Measurements from ENCODE around the gene CALN1. TPM values are rescaled to one million over a fixed set of nuclear protein-coding genes. Genes with fewer than 3 reads are reported as not detected.

CALN1 gene
- total RNA-seq, 1 experiment from 2014 or later: not detected

- BruUV-seq (replicated peaks): no TSS peak
- ChIA-PET CTCF (no interaction called here), POLR2A (interaction anchor here (0.6 kb wide), 1 partner anchor 931 kb away, joined by 6 read pairs; no protein-coding TSS in a partner anchor)
- intact Hi-C loops (cut with micrococcal nuclease; ENCODE audit: unreplicated experiment): no loop called here
- Mint-ChIP-seq H3K36me3 (ENCODE audit: insufficient read depth, unreplicated experiment) (no peaks in the 10 kb centered on the region), H3K4me1 (ENCODE audit: low read depth, unreplicated experiment) (peaks cover 7% of the 10 kb centered on the region), H3K27ac (ENCODE audit: unreplicated experiment) (no peak overlapping the region), H3K27me3 (ENCODE audit: insufficient read depth, unreplicated experiment) (peaks cover 4% of the 10 kb centered on the region), H3K4me3 (ENCODE audit: unreplicated experiment) (no peak overlapping the region), H3K9me3 (ENCODE audit: unreplicated experiment) (peaks cover 8% of the 10 kb centered on the region)
- no peaks in the 10 kb centered on the region for H3K4me1 ChIP-seq
- DNase-seq: no peak
- no peaks in the 10 kb centered on the region for H3K36me3 ChIP-seq (ENCODE audit: control insufficient read depth, insufficient read depth, low read length)
- H3K4me3 ChIP-seq (ENCODE audit: low read depth, low read length): no peak overlapping the region
- no peaks in the 10 kb centered on the region for H3K27me3 ChIP-seq (replicated peaks; ENCODE audit: control insufficient read depth, insufficient read depth, low read length)
- H3K9me3 ChIP-seq: no peaks in the 10 kb centered on the region
- no peak for TF ChIP-seq CTCF (IDR thresholded peaks at IDR 0.05; ENCODE audit: insufficient read depth in 1 of 2, low read depth in 1 of 2, low read length in 1 of 2, severe bottlenecking in 1 of 2, unreplicated experiment in 1 of 2)
These were observed 6.3 kb downstream of the CALN1 start for GRCh38 chr7:72405871-72406270.

GRCh38 chr7:72405418-72405817 lies 6.7 kb downstream of the CALN1 start:
- TF ChIP-seq CTCF (IDR thresholded peaks at IDR 0.05; ENCODE audit: insufficient read depth in 1 of 2, low read depth in 1 of 2, low read length in 1 of 2, severe bottlenecking in 1 of 2, unreplicated experiment in 1 of 2): no peak
- no peak for DNase-seq
- ChIA-PET POLR2A (interaction anchor here (0.6 kb wide), 1 partner anchor 931 kb away, joined by 6 read pairs; no protein-coding TSS in a partner anchor), CTCF (no interaction called here)
- Histone ChIP-seq H3K9me3 (no peaks in the 10 kb centered on the region), H3K4me3 (ENCODE audit: low read depth, low read length) (no peak overlapping the region), H3K4me1 (no peaks in the 10 kb centered on the region), H3K27me3 (replicated peaks; ENCODE audit: control insufficient read depth, insufficient read depth, low read length) (no peaks in the 10 kb centered on the region), H3K36me3 (ENCODE audit: control insufficient read depth, insufficient read depth, low read length) (no peaks in the 10 kb centered on the region)
- no TSS peak for BruUV-seq (replicated peaks)
- Mint-ChIP-seq H3K27ac (ENCODE audit: unreplicated experiment) (no peak overlapping the region), H3K27me3 (ENCODE audit: insufficient read depth, unreplicated experiment) (peaks cover 4% of the 10 kb centered on the region), H3K36me3 (ENCODE audit: insufficient read depth, unreplicated experiment) (no peaks in the 10 kb centered on the region), H3K9me3 (ENCODE audit: unreplicated experiment) (peaks cover 8% of the 10 kb centered on the region), H3K4me3 (ENCODE audit: unreplicated experiment) (no peak overlapping the region), H3K4me1 (ENCODE audit: low read depth, unreplicated experiment) (peaks cover 7% of the 10 kb centered on the region)
- intact Hi-C loops (cut with micrococcal nuclease; ENCODE audit: unreplicated experiment): no loop called here

- H3K4me3 Mint-ChIP-seq (ENCODE audit: unreplicated experiment): no peak overlapping the region
- no peaks in the 10 kb centered on the region for H3K4me1 ChIP-seq
- peaks cover 7% of the 10 kb centered on the region for H3K4me1 Mint-ChIP-seq (ENCODE audit: low read depth, unreplicated experiment)
- peaks cover 4% of the 10 kb centered on the region for H3K27me3 Mint-ChIP-seq (ENCODE audit: insufficient read depth, unreplicated experiment)
- H3K36me3 Mint-ChIP-seq (ENCODE audit: insufficient read depth, unreplicated experiment): no peaks in the 10 kb centered on the region
- no TSS peak for BruUV-seq (replicated peaks)
- no peaks in the 10 kb centered on the region for H3K36me3 ChIP-seq (ENCODE audit: control insufficient read depth, insufficient read depth, low read length)
- H3K9me3 Mint-ChIP-seq (ENCODE audit: unreplicated experiment): peaks cover 8% of the 10 kb centered on the region
- no peaks in the 10 kb centered on the region for H3K27me3 ChIP-seq (replicated peaks; ENCODE audit: control insufficient read depth, insufficient read depth, low read length)
- no peak overlapping the region for H3K4me3 ChIP-seq (ENCODE audit: low read depth, low read length)
- H3K9me3 ChIP-seq: no peaks in the 10 kb centered on the region
- CTCF ChIA-PET: no interaction called here
- H3K27ac Mint-ChIP-seq (ENCODE audit: unreplicated experiment): no peak overlapping the region
- intact Hi-C loops (cut with micrococcal nuclease; ENCODE audit: unreplicated experiment): no loop called here
- POLR2A ChIA-PET: no interaction called here
- TF ChIP-seq CTCF (IDR thresholded peaks at IDR 0.05; ENCODE audit: insufficient read depth in 1 of 2, low read depth in 1 of 2, low read length in 1 of 2, severe bottlenecking in 1 of 2, unreplicated experiment in 1 of 2): no peak
- DNase-seq: no peak
These were observed 7.4 kb downstream of the CALN1 start for GRCh38 chr7:72404743-72405142.

All from Caco-2 (cell line).